HG03045 (cell line): ENCODE results near the gene BLMH.
"Not testable (repeated sequence)": the region's sequence is repeated elsewhere in the genome, so short reads cannot be mapped to it uniquely, and the experiment has no call there.

Source experiments
- ATAC-seq: cut with Tn5 transposase; IDR thresholded peaks from one replicate; pipeline ENCODE4 v1.9.1; 2021; ENCODE audit warnings: mild to moderate bottlenecking, moderate library complexity; ENCODE audit not compliant: unreplicated experiment

BLMH gene

GRCh38 chr17:30209930-30210329 lies 81.8 kb downstream of the BLMH start:
- no peak for ATAC-seq

- no peak for ATAC-seq
Observed at GRCh38 chr17:30208214-30208613, 83.5 kb downstream of the BLMH start.

GRCh38 chr17:30207655-30208054 lies 84.1 kb downstream of the BLMH start:
- ATAC-seq: no peak

- no peak for ATAC-seq
Observed at GRCh38 chr17:30203471-30203981, 88.2 kb downstream of the BLMH start.

- ATAC-seq: not testable (repeated sequence)
Observed at GRCh38 chr17:30200656-30201055, 91.1 kb downstream of the BLMH start.

- no peak for ATAC-seq
Observed at GRCh38 chr17:30200106-30200505, 91.6 kb downstream of the BLMH start.

- ATAC-seq: no peak
Observed at GRCh38 chr17:30199600-30199999, 92.1 kb downstream of the BLMH start.
